8988T (cell line): ENCODE data around the gene COL9A2.

Experiments used
- DNase-seq: peaks from one replicate; pipeline ENCODE4 v3.0.0; 2011

The COL9A2 gene

GRCh38 chr1:40317394-40318074 is 448 bp upstream of the COL9A2 start:
- DNase-seq = no peak

- DNase-seq = no peak
Measured at GRCh38 chr1:40315795-40316594, 1.1 kb downstream of the COL9A2 start.

GRCh38 chr1:40315239-40315794 is 1.8 kb downstream of the COL9A2 start:
- peak; percentile 85 for DNase-seq

GRCh38 chr1:40314721-40315238 is 2.3 kb downstream of the COL9A2 start:
- DNase-seq = no peak

- DNase-seq = no peak
Measured at GRCh38 chr1:40313958-40314720, 2.9 kb downstream of the COL9A2 start.

- DNase-seq = no peak
Measured at GRCh38 chr1:40313329-40313957, 3.6 kb downstream of the COL9A2 start.

- DNase-seq = no peak
Measured at GRCh38 chr1:40312238-40313205, 4.6 kb downstream of the COL9A2 start.

GRCh38 chr1:40311692-40312091 is 5.4 kb downstream of the COL9A2 start:
- DNase-seq = no peak

- DNase-seq = no peak
Measured at GRCh38 chr1:40310983-40311642, 6.0 kb downstream of the COL9A2 start.

- DNase-seq = no peak
Measured at GRCh38 chr1:40310129-40310461, 7.0 kb downstream of the COL9A2 start.

- DNase-seq = no peak
Measured at GRCh38 chr1:40309374-40310128, 7.5 kb downstream of the COL9A2 start.

- no peak for DNase-seq
Measured at GRCh38 chr1:40308036-40308727, 8.9 kb downstream of the COL9A2 start.

GRCh38 chr1:40307186-40307585 is 9.9 kb downstream of the COL9A2 start:
- DNase-seq = no peak

GRCh38 chr1:40306296-40306695 is 10.8 kb downstream of the COL9A2 start:
- no peak for DNase-seq

GRCh38 chr1:40305871-40306270 is 11.2 kb downstream of the COL9A2 start:
- DNase-seq = no peak

GRCh38 chr1:40305451-40305850 is 11.6 kb downstream of the COL9A2 start:
- no peak for DNase-seq

GRCh38 chr1:40303790-40304189 is 13.3 kb downstream of the COL9A2 start:
- no peak for DNase-seq

GRCh38 chr1:40303051-40303771 is 13.9 kb downstream of the COL9A2 start:
- DNase-seq = no peak

GRCh38 chr1:40302475-40302874 is 14.6 kb downstream of the COL9A2 start:
- no peak for DNase-seq
